GM21737 (cell line): ENCODE data around the gene WNK4.
A peak's percentile ranks its signal among the peaks of the same experiment; 100 is the strongest.

ENCODE experiments used
- ATAC-seq: cut with Tn5 transposase; IDR thresholded peaks from one replicate; pipeline ENCODE4 v1.9.1; 2021; ENCODE audit warnings: mild to moderate bottlenecking, moderate library complexity; ENCODE audit not compliant: unreplicated experiment

WNK4 gene

DNA sequence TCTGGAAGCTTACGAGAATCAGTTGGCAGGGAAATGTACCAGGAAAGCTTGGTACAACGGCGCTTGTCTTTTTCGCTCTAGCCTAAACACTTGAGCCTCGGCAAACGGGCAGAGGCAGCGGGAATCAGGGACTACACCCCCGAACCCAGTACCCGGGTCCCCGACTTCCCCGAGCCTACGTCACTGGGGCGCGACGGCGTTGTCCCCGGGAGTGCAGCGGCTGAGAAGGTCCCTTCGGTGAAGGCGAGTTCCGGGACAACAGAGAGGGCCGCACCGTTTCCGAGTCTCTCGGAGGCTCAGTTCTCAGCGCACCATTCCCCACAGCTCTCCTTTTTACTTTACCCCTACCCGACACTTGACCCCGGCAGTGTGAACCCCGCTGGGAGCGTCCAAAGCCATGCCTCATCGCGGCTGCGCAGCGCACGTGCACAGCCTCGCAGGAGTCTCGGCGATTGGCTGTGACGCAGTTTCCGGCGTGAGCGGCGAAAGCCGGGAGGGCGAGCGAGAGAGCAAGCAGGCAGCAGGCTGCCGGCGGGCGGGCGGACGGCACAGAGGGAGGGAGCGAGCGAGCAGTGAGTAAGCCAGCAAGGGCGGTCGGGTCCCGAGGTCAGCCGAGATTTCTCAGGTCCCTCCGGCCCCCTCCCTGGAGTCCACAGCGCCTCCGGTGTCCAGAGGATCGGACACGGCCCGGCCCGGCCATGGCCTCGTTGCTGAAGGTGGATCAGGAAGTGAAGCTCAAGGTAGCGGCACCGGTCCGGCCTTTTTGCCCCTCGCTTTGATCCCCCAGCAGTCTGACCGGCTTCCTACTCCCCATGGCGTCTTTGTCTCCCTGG, 52.7 kb downstream of the WNK4 start, which contains the start of gene PSME3:
Gene PSME3 (plus strand): TSS at position 464 of the 833 bp plus-strand sequence. CDS start 235 bp downstream, at position 699.
- peak; percentile 77 for ATAC-seq

GRCh38 chr17:42833767-42834422, 53.5 kb downstream of the WNK4 start:
- peak; percentile 23 for ATAC-seq

GRCh38 chr17:42835732-42836131, 55.3 kb downstream of the WNK4 start:
- ATAC-seq, result no peak

DNA sequence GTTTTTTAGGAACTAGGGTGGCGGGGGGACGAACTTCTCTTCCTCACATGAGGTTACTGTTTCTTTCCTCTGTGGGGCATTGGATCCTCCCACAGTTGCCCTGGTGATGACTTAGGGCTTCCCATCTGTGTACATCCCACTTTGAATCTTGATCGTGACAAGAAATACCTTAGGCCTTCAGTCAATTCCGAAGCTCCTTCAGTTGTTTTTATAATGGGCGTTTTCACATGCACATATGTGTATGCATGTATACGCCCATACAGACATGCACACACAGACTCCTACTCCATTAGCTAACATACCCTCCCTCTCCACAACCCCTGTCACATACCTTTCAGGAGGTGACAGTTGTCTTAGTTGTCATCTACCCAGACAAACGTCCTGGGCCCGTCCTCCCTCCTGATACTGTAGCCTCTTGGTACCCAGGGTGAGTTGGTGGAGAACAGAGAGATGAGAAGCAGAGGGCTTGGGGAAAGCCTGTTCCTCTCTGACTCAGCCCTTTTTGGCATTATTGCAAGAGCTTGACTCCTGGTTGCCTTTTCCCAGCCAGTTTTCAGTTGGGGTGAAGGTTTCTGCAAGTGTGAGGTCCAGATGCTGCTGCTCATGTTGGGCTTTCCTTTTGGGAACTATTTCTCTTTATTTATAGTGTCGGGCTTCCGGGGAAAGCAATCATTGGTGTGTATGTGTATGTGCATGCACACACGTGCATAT, 61.7 kb downstream of the WNK4 start:
- no peak for ATAC-seq

- ATAC-seq, result no peak
Observed at GRCh38 chr17:42843358-42843934, 63.0 kb downstream of the WNK4 start.

DNA sequence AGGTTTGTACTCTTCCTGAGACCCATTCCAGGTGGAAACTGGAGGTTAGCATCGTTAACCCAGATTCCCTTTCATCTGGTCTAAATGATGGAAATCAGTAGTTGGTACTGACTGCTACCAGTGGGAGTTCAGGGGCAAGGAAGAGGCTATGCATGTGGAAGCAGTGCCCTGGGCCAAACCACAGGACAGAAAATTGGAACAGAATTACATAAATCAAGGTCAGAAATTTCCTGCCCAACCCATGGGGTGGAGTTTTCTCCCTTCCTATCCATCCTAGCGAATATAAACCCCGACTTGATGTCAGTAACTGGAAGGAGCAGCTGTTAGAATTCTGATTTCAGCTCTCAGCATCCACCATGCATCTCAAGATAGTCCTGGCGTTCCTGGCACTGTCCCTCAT, 63.9 kb downstream of the WNK4 start, which contains the start of gene AOC2:
Gene AOC2 (plus strand): TSS at position 310 of the 400 bp plus-strand sequence. CDS start 47 bp downstream, at position 357.
- no peak for ATAC-seq

GRCh38 chr17:42844761-42845555, 64.5 kb downstream of the WNK4 start:
- no peak for ATAC-seq

DNA sequence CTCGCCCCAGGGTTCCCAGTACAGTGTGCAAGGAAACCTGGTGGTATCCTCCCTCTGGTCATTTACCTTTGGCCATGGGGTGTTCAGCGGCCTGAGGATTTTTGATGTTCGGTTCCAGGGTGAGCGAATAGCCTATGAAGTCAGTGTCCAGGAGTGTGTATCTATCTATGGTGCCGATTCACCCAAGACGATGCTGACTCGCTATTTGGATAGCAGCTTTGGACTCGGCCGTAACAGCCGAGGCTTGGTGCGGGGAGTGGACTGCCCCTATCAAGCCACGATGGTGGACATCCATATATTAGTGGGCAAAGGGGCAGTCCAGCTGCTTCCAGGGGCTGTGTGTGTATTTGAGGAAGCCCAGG, 65.1 kb downstream of the WNK4 start:
- ATAC-seq, result no peak

DNA sequence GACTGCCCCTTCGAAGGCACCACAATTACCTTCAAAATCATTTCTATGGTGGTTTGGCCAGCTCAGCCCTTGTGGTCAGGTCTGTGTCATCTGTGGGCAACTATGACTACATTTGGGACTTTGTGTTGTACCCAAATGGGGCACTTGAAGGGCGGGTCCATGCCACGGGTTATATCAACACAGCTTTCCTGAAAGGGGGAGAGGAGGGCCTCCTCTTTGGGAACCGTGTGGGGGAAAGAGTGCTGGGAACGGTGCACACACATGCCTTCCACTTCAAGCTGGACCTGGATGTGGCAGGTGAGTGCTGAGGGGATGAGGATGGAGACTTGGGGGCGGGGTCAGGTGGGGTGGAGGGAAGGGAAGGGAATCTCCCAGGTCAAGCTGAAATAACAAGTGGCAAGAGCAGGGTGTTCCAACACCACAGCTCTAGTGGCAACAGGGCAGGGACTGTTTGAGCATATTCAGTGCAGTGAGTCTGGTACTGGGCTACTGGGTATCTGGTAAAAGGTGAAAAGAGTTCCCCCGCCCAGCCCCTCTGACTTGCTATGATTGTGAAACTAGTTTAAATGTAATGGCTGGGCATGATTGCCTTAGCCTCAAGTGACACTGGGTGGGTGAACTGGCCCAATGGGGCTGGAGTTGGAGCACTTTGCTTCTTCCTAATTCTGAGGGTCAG, 65.6 kb downstream of the WNK4 start:
- ATAC-seq, result no peak
